Measurements from ENCODE around the gene NBPF1.
"Not testable (repeated sequence)": the region's sequence is repeated elsewhere in the genome, so short reads cannot be mapped to it uniquely, and the experiment has no call there.

Gene NBPF1

DNA sequence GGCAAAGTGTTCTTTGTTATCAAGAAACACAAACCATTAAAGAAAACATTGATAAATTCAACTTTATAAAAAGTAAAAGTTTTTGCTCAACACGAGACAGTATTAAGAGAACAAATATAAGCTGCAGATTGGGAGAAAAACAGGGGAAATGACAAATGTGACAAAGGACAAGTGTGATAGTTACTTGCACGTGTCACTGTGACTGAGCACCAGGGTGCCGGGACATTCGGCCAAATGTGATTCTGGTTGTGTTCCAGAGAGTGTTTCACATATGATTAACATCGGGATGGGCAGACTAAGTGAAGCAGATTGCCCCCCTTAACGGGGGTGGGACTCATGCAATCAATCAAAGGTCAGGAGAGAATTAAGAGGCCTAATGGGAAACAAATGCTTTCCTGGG, 52.9 kb downstream of the NBPF1 start:
- not testable (repeated sequence) for FAIRE-seq; DNase-seq (ENCODE audit: insufficient read length, low spot score)

DNA sequence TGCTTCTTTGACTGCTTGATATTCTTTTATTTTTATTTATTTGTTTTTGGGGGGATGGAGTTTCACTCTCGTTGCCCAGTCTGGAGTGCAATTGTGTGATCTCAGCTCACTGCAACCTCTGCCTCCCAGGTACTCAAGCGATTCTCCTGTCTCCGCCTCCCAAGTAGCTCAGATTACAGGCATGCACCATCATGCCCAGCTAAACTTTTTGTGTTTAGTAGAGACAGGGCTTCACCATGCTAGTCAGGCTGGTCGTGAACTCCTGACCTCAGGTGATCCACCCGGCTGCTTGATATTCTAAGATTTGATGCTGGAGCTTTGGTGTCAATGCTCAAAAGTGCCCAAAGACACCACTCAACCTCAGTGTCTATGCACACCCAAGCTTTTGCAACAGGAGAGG, 53.7 kb downstream of the NBPF1 start:
- FAIRE-seq; DNase-seq (ENCODE audit: insufficient read length, low spot score): not testable (repeated sequence)

DNA sequence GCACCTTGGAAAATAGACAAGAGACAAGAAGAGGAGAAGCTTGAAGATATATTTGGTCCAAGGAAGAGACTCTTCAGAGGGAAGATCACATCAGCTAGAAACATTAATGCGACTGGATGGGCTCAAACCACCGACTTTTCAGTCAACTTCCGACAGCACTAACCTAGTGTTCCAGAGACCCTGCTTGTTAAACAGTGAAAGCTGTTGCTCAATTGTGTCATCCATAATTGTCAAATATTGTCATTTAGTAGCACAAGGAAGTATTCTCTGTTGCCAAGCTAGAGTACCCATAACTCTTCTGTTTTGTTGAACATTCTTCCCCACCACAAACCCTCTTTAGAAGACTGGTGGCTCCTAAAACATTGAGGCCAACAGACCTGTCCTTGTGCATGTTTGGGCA, 56.3 kb downstream of the NBPF1 start:
- FAIRE-seq; DNase-seq (ENCODE audit: insufficient read length, low spot score): not testable (repeated sequence)

DNA sequence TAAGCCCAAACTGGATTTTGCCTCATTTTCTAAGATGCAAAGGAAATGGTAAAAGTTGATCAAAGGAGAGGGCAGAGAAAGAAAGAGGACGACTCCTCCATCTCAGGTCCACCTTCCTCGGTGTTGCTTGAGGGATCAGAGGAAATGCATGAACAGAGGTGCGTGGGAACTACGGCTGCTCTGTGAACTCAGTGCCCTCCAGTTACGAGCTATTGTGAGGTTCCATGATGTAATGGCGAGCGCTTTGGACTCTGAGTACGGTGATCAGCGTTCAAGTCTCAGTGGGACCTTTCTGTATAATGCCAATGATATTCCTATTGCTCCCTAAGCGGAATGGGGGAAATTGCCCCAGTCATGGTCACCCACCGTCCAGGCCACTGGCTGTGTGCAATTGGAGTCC, 60.1 kb downstream of the NBPF1 start:
- not testable (repeated sequence) for FAIRE-seq; DNase-seq (ENCODE audit: insufficient read length, low spot score)

DNA sequence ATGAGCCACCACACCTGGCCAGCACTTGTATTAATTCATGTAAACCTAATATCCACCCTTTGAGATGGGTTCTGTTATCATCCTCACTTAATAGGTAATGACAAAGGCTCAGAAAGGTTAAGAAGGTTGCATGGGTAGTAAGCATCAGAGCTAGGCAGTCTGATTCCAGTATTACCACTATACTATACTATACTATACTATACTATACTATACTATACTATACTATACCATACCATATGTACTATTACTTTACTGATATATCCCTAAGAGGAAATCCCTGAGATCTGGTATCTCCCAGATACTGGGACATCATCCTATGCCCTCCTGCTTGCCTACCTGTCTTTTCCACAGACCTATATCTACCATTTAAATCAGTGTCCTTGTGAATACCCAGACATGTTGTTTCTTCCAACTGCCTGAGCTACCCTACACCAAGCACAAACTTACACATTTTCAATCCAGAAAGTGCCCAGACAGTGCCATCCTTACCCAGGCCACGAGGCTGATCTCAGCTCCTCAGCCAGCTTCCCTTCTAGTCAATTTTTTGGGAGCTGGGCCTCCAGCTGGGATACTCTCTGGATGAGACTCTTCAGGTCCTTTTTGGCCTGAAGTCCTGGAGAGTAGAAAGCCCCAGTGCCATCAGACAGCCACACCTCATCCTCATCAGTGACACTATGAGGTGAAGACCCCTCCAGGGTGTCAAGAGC, 63.0 kb downstream of the NBPF1 start:
- FAIRE-seq; DNase-seq (ENCODE audit: insufficient read length, low spot score): not testable (repeated sequence)

DNA sequence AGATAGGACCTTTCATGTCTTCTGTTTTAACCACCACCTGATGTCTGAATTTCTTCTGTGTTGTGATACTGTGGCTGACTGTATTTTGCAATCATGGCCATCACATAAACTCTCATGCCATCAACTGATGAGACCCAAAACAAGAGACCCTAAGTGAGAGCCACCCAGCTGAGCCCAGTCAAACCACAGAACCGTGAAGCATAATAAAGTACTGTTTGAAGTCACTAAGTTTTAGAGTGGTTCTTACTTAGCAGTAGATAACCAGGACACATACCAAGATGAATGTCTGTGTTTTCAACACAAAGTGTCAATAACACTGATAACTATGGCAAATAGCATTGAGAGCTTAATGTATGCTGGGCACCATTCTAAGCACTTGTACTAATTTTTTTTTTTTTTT, 63.8 kb downstream of the NBPF1 start:
- DNase-seq (ENCODE audit: insufficient read length, low spot score); FAIRE-seq: not testable (repeated sequence)

DNA sequence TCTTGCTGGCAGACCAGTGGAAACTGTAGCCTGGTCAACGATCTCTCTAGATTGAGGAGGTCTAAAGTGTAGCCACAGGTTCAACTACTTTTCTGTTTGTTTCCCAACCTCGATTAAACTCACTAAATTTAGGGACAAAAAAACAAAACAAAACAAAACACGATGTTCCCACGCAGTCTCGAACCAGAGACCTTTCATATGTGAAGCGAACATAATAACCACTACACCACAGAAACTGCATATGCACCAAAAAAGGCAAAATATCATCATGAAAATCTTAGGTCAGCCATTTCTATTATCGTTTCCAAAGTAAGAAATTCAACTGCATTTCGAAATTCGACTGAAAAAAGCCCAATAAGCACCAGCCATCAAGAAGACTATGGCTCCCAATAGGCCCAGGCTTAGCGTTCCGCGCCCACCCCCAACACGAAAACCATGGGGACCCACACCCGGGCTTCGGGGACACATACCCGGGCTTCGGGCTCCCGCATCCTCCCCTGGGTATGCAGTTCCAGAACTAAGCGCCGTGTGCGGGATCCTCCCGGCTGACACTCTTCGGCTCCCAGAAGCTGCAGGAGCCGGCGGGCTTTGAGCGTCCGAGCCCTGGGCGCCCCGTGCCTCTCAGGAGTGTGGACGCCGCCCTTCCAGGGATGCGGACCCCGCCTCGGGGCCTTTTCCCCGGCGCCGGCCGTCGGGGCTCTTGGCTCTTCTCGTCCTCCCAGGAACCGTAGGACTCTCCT, 65.7 kb downstream of the NBPF1 start:
- not testable (repeated sequence) for FAIRE-seq; DNase-seq (ENCODE audit: insufficient read length, low spot score)

DNA sequence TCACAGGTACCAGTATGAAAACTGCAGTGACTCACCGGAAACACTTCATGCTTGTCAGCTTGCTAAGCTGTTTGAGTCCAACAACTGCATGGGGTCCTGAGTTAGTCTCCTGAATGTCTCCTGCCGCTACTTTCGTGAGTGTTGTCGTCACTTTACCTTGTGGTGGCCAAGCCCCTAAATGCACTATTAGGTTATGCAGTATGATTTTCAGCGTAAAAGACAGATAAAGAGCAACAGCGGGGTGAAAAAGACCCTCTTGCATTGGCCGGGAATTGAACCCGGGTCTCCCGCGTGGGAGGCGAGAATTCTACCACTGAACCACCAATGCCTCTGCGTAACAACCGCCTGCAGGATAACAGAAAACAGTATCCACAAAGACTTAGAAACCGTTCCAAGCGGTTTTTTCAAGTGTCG, 67.7 kb downstream of the NBPF1 start:
- DNase-seq (ENCODE audit: insufficient read length, low spot score); FAIRE-seq: not testable (repeated sequence)

DNA sequence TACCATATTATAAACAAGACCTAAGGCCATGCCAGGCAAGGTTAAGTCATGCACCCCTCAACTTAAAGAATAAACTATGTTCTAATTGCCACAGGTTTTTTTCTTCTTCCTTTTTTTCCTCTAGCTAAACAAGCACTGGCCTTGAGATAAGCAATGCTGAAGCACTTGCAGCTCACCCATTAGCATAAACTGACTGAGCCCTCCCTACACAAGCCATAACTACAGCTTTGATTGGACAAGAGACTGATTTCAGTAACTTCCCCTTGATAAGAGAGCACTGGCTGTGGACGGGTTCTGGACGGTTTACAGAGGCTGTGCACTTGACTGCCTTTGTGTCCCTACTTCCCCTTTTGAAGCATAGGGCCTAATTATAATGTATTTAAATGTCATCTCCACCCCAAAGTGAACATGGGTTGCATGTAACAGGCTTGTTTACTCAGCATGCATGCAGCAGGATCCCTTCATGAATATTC, 72.9 kb downstream of the NBPF1 start:
- DNase-seq (ENCODE audit: insufficient read length, low spot score); FAIRE-seq: not testable (repeated sequence)

DNA sequence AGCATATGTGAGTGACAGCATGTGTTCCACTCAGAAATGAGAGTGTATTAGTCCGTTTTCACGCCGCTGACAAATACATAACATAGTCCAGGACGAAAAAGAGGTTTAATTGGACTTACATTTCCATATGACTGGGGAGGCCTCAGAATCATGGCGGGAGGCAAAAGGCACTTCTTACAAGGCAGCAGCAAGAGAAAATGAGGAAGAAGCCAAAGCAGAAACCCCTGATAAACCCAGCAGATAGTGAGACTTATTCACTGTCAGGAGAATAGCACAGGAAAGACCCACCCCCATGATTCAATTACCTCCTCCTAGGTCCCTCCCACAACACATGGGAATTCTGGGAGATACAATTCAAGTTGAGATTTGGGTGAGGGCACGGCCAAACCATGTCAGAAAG, 75.8 kb downstream of the NBPF1 start:
- FAIRE-seq, result not testable (repeated sequence)

DNA sequence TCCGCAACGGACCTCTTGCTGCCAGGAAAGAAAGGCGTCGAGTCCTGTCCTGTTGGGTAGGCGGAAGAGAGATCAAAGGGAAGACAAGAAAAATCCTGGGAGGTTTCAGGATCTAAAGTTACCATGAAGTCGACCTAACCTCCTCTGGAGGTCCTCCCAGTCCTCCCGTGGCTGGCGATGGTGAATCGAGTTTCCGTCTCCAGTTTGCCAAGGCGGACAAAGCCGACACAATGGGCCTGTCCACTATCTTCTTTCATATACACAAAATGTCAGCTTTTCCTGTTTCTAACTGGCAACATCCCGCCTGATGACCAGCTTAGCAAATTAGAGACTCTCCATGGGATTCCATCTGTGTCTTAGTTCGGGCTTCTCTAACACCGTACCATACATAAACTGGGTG, 76.6 kb downstream of the NBPF1 start:
- not testable (repeated sequence) for DNase-seq (ENCODE audit: insufficient read length, low spot score); FAIRE-seq

More for the DNA sequence above, 75.8 kb downstream of the NBPF1 start:
- DNase-seq (ENCODE audit: insufficient read length, low spot score), result not testable (repeated sequence)

DNA sequence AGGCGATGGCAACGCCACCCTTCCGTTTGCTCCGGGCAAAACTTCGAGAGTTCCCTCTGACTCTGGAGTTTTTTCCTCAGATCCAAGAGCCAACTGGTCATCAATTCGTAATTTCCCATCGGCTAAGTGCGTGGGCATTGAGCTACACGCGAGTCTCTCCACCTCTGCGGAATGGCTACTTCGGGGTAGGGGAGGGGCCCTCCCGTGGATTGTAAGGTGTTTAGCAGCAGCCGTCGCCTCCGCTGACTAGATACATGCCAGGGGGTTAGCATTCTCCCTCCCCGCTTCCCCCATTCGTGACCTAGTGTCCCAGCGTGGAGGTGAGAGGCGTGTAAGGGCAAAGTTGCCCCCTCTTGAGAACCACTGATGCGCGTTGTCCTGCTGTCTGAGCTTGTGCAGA, 77.5 kb downstream of the NBPF1 start:
- not testable (repeated sequence) for FAIRE-seq

DNA sequence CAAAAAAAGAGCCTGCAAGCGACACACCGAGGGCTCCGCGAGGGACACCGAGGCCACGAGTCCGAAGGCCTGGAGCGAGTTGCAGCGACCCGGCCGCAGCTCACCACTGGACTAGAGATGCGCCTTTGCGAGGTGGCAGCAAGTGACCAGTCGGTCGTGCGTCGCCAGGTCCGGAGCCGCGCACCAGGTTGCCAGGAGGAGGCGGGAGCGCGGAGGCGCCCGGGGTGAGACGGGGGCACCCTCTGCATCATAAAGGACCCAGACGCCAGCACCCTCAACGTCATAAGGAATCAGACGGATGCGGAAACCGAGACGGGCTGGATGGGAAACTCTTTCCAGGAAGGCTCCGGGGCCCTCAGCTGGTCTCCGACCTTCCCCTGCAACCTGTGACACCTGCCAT, 77.9 kb downstream of the NBPF1 start:
- not testable (repeated sequence) for FAIRE-seq; DNase-seq (ENCODE audit: insufficient read length, low spot score)

More for the DNA sequence above, 77.5 kb downstream of the NBPF1 start:
- not testable (repeated sequence) for DNase-seq (ENCODE audit: insufficient read length, low spot score)

DNA sequence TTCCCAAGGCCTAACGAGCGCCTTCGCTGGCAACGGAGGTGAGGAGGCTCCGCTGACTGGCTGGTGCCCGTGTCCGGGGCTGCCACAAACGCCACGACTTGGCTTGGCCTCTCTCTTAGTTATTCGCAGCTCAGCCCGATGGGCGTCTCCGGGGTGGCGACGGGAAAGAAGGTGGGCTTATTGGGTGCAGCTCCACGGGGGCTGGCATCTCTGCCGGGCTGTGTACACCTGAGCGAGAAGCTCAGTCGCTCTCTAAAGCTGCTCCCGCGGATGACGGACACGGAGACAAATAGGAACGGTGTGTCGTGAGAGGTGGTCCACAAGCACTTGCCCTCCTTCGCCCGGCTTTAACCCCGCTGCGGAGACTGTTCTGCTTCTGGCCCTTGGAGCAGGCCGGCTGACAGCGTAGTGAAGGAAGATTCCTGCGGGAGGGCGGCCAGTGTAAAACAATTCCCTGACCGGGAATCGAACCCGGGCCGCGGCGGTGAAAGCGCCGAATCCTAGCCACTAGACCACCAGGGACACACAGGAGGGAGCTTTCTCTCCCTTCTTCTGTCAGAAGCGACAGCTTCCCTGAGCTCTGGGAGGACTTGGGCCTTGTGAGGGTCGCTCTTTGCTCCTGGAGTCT, 78.4 kb downstream of the NBPF1 start:
- DNase-seq (ENCODE audit: insufficient read length, low spot score); FAIRE-seq: not testable (repeated sequence)

DNA sequence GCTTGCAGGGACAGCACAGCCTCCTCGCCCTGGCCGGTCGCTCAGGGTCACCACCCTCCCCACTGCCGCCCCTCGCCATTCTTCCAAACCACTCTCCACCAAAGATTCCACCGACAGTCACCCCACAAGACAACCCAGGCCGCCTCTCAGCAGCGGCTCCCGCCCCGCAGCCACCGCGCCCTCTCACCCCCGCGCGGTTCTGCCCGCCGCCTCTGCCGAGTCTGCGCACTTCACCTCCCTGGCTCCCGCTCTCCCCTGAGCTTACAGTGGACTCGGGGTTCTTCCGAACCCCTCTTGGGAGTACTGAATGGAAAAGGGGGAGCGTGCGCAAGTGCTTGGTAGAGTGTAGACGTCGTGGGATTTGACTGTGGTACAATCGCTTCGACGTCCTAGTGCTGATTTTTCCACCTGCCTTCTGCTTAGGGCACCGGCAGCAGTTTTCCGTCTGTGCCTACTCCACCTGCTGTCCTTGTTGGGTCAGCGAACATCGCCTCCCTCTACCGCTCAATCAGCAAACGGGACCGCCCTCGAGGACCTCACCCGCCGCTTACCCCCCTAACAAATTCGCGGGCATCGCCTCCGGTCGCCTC, 79.0 kb downstream of the NBPF1 start:
- FAIRE-seq; DNase-seq (ENCODE audit: insufficient read length, low spot score): not testable (repeated sequence)

DNA sequence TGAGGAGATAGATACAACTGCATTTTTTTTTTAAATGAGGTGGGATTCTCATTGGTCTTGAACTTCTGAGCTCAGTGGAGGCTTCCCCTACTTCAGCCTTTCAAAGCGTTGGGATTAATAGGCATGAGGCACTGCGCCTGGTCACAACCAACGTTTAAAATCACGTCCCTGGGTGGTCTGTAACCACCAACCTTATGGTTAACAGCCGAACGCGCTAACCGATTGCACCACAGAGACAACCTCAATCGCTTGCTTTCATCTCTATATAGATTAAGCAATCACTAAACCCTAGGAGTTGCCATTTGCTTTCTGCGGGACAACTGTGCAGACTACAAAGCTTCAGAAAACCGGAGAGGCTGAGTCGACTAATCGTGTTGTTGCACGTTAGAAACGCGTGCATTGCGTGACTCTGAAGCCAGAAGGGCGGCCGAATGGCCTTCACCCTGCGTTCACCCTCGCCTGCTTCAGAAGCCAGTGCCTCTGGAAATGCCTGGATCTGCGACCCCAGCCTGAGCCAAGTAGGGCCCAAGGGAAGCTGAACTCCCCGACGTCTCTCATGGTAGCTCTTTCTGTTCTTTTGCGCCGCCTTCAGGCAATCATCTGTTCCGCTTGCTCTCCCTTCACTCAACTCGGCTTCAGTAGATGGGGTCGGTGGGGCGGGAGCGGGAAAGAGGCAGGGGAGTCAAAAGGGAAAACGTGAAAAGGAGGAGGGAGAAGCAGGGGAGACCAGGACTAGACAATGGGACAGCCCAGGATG, 81.0 kb downstream of the NBPF1 start:
- not testable (repeated sequence) for FAIRE-seq; DNase-seq (ENCODE audit: insufficient read length, low spot score)

DNA sequence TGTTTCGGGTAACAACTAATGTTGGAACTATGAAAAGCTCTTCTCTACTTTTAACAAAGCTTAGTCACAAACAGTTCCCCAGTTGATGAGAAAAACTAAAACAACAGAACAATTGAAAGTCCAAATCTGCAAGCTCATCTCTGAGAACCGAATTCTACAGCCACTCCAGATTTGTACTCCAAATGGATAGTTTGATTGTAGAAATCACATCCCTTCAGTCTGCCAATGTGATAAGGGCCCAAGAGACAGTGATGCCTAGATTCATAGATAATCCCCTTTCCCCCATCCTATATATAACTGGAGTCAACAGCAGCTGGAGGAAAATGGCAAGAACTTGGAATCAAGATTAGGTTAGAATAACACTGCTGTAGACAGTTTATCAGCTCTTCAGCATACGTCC, 85.0 kb downstream of the NBPF1 start:
- FAIRE-seq; DNase-seq (ENCODE audit: insufficient read length, low spot score): not testable (repeated sequence)

DNA sequence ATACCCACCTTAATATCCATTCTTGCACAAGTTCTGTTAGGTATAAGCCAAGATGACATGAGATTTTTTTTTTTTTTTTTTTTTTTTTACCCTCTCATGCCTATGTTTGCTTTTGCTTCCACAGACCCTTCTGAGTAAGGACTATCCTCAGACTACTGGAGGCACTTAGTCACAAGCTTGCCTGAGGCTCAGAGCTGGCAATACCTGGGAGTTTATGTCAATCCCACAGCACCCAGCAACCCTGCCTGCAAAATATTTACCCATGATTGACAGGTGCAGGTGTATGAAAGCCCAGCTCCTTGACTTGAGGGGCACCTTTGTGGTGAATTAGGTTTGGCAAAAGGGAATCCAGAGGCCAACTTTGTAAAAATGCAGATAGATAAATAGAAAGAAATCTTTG, 87.6 kb downstream of the NBPF1 start:
- DNase-seq (ENCODE audit: insufficient read length, low spot score); FAIRE-seq: not testable (repeated sequence)

DNA sequence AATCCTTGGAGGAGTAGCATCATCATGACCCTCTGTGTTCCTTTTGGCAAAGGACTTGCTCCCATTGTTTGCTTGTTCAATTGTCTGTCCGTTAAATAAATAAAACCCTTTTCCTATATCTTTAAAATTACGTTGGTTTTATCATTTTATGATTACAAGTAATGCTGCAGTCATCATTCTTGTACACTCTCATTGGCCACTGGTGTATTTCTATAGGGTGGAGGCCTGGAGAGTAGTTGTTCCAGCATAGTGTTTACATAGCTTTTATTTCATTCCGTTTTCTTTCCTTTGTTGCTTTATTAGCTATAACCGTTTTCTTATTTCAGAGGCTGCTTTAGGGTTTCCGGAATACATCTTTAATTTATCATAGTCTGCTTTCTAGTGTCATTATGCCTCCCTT, 91.7 kb downstream of the NBPF1 start:
- DNase-seq (ENCODE audit: insufficient read length, low spot score); FAIRE-seq: not testable (repeated sequence)

DNA sequence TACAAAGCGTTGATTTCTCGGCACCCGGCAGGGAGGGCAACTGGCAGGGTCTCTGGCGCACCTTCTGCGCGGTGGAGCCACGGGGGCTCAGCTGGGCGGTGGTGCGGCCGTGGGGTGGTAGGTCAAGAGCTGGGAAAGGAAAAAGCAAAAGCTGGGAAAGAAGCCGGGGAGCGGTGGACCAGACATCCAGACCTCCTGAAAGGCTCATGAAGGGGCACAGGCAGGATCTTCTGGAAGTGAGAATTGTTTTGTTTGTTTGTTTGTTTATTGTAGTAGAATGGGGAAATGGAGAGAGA, 92.1 kb downstream of the NBPF1 start:
- no peak for DNase-seq (ENCODE audit: insufficient read length, low spot score)
- no peak for FAIRE-seq

Data from GM19239 (cell line).